Temporal lobe (tissue), 1 donor: ENCODE measurements around the gene SLC38A10. TPM values are rescaled to one million over a fixed set of nuclear protein-coding genes. Genes with fewer than 3 reads are reported as not detected.

Source experiments
- total RNA-seq: library from RNA; depleted of rRNA; stranded (reverse); fragments of >200 nt; gene quantifications from one replicate; pipeline ENCODE4 v1.2.3, GENCODE V29; 2014

Gene SLC38A10
- total RNA-seq, 1 donor from 2014 or later: 14.8 TPM

Other genes starting within 250 kb of the SLC38A10 start
- not detected for gene PVALEF, start 129.8 kb downstream of the SLC38A10 start, total RNA-seq
- gene AATK, start 129.1 kb downstream of the SLC38A10 start, total RNA-seq: 7.9 TPM
- gene CEP131, start 72.3 kb downstream of the SLC38A10 start, total RNA-seq: 7.9 TPM
- gene TEPSIN, start 56.3 kb downstream of the SLC38A10 start, total RNA-seq: 10.1 TPM
- gene NDUFAF8, start 56.0 kb downstream of the SLC38A10 start, total RNA-seq: 12.8 TPM
- gene BAHCC1, start 100.2 kb upstream of the SLC38A10 start, total RNA-seq: 16.7 TPM
- 2,532 TPM for gene ACTG1, start 217.5 kb upstream of the SLC38A10 start, total RNA-seq
- 3.4 TPM for gene FSCN2, start 233.1 kb upstream of the SLC38A10 start, total RNA-seq